ENCODE results near the gene FTO. TPM values are rescaled to one million over a fixed set of nuclear protein-coding genes. Genes with fewer than 3 reads are reported as not detected.

FTO gene
- total and polyA plus RNA-seq, 2 of the 8 experiments (the other 6 are each of a cell fraction or from before 2014, with no cell fraction given): 34.5 to 59.8 TPM

Small RNAs within 50 kb of the gene (small RNA-seq; reads per million reads assigned to genes)
- not detected for gene AC007347.2 (ENCODE audit: insufficient read depth)

Other genes with a start within 250 kb of the FTO start
- gene AKTIP, start 200.9 kb upstream of the FTO start, total RNA-seq (2021; fragmentation: NEBNext Ultra II Directional; extraction: Animal tissue kit (Norgen Biotek cat#: 25700)): 15.6 and 16.5 TPM in 2 replicates
- gene AKTIP, start 200.9 kb upstream of the FTO start, polyA plus RNA-seq (2011; rRNA removed): 12.1 and 15.0 TPM in 2 replicates
- gene RPGRIP1L, start 297 bp upstream of the FTO start, total RNA-seq (2021; fragmentation: NEBNext Ultra II Directional; extraction: Animal tissue kit (Norgen Biotek cat#: 25700)): 13.7 and 14.5 TPM in 2 replicates
- gene RPGRIP1L, start 297 bp upstream of the FTO start, polyA plus RNA-seq (2011; rRNA removed): 2.8 and 4.0 TPM in 2 replicates

All from H1 (cell line).